ENCODE measurements around the gene TVP23A. TPM values are rescaled to one million over a fixed set of nuclear protein-coding genes. Genes with fewer than 3 reads are reported as not detected.

Gene TVP23A
- total RNA-seq, 1 donor: not detected

- Histone ChIP-seq H3K27ac (ENCODE audit: low read depth, low read length) (no peak overlapping the region), H2AFZ (ENCODE audit: low read length) (no peak overlapping the region), H3K36me3 (ENCODE audit: insufficient read depth, low read length) (no peaks in the 10 kb centered on the region), H3K27me3 (ENCODE audit: insufficient read depth, low read length) (no peaks in the 10 kb centered on the region), H4K20me1 (ENCODE audit: insufficient read depth, low read length) (no peaks in the 10 kb centered on the region), H3K4me2 (ENCODE audit: insufficient read depth, low read length) (no peak overlapping the region), H3K4me1 (ENCODE audit: insufficient read depth, low read length) (peaks cover 23% of the 10 kb centered on the region), H3K79me2 (ENCODE audit: insufficient read depth, low read length) (no peaks in the 10 kb centered on the region), H3K4me3 (ENCODE audit: insufficient read depth, low read length) (no peak overlapping the region), H3K9me3 (ENCODE audit: low read depth, low read length) (no peaks in the 10 kb centered on the region)
- TF ChIP-seq, protein P1, sequence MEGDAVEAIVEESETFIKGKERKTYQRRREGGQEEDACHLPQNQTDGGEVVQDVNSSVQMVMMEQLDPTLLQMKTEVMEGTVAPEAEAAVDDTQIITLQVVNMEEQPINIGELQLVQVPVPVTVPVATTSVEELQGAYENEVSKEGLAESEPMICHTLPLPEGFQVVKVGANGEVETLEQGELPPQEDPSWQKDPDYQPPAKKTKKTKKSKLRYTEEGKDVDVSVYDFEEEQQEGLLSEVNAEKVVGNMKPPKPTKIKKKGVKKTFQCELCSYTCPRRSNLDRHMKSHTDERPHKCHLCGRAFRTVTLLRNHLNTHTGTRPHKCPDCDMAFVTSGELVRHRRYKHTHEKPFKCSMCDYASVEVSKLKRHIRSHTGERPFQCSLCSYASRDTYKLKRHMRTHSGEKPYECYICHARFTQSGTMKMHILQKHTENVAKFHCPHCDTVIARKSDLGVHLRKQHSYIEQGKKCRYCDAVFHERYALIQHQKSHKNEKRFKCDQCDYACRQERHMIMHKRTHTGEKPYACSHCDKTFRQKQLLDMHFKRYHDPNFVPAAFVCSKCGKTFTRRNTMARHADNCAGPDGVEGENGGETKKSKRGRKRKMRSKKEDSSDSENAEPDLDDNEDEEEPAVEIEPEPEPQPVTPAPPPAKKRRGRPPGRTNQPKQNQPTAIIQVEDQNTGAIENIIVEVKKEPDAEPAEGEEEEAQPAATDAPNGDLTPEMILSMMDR (IDR thresholded peaks at IDR 0.05; ENCODE audit: extremely low read depth, low read depth, low read length): no peak
- no peak for DNase-seq (ENCODE audit: insufficient read length, low spot score, missing footprints)
These were observed 47.7 kb upstream of the TVP23A start for GRCh38 chr16:10865991-10866966.

GRCh38 chr16:10862438-10862837 is 43.8 kb upstream of the TVP23A start:
- Histone ChIP-seq H3K4me3 (ENCODE audit: insufficient read depth, low read length) (no peak overlapping the region), H3K79me2 (ENCODE audit: insufficient read depth, low read length) (no peaks in the 10 kb centered on the region), H3K9me3 (ENCODE audit: low read depth, low read length) (no peaks in the 10 kb centered on the region), H3K4me2 (ENCODE audit: insufficient read depth, low read length) (no peak overlapping the region), H3K27me3 (ENCODE audit: insufficient read depth, low read length) (no peaks in the 10 kb centered on the region), H4K20me1 (ENCODE audit: insufficient read depth, low read length) (no peaks in the 10 kb centered on the region), H2AFZ (ENCODE audit: low read length) (no peak overlapping the region), H3K4me1 (ENCODE audit: insufficient read depth, low read length) (peaks cover 12% of the 10 kb centered on the region), H3K27ac (ENCODE audit: low read depth, low read length) (no peak overlapping the region), H3K36me3 (ENCODE audit: insufficient read depth, low read length) (no peaks in the 10 kb centered on the region)
- TF ChIP-seq, protein P1 (IDR thresholded peaks at IDR 0.05; ENCODE audit: extremely low read depth, low read depth, low read length): no peak
- DNase-seq (ENCODE audit: insufficient read length, low spot score, missing footprints): peak; percentile 61

GRCh38 chr16:10859658-10860057 is 41.1 kb upstream of the TVP23A start:
- Histone ChIP-seq H3K36me3 (ENCODE audit: insufficient read depth, low read length) (no peaks in the 10 kb centered on the region), H3K27me3 (ENCODE audit: insufficient read depth, low read length) (no peaks in the 10 kb centered on the region), H3K27ac (ENCODE audit: low read depth, low read length) (no peak overlapping the region), H3K79me2 (ENCODE audit: insufficient read depth, low read length) (no peaks in the 10 kb centered on the region), H2AFZ (ENCODE audit: low read length) (no peak overlapping the region), H3K4me1 (ENCODE audit: insufficient read depth, low read length) (peaks cover 12% of the 10 kb centered on the region), H3K9me3 (ENCODE audit: low read depth, low read length) (no peaks in the 10 kb centered on the region), H3K4me3 (ENCODE audit: insufficient read depth, low read length) (no peak overlapping the region), H3K4me2 (ENCODE audit: insufficient read depth, low read length) (no peak overlapping the region), H4K20me1 (ENCODE audit: insufficient read depth, low read length) (no peaks in the 10 kb centered on the region)
- TF ChIP-seq, protein P1 (IDR thresholded peaks at IDR 0.05; ENCODE audit: extremely low read depth, low read depth, low read length): no peak
- no peak for DNase-seq (ENCODE audit: insufficient read length, low spot score, missing footprints)

- Histone ChIP-seq H3K27me3 (ENCODE audit: insufficient read depth, low read length) (no peaks in the 10 kb centered on the region), H3K36me3 (ENCODE audit: insufficient read depth, low read length) (no peaks in the 10 kb centered on the region), H4K20me1 (ENCODE audit: insufficient read depth, low read length) (no peaks in the 10 kb centered on the region), H2AFZ (ENCODE audit: low read length) (no peak overlapping the region), H3K4me2 (ENCODE audit: insufficient read depth, low read length) (no peak overlapping the region), H3K27ac (ENCODE audit: low read depth, low read length) (no peak overlapping the region), H3K4me1 (ENCODE audit: insufficient read depth, low read length) (peaks cover 12% of the 10 kb centered on the region), H3K9me3 (ENCODE audit: low read depth, low read length) (no peaks in the 10 kb centered on the region), H3K79me2 (ENCODE audit: insufficient read depth, low read length) (no peaks in the 10 kb centered on the region), H3K4me3 (ENCODE audit: insufficient read depth, low read length) (no peak overlapping the region)
- DNase-seq (ENCODE audit: insufficient read length, low spot score, missing footprints): no peak
- TF ChIP-seq, protein P1 (IDR thresholded peaks at IDR 0.05; ENCODE audit: extremely low read depth, low read depth, low read length): no peak
These were observed 40.4 kb upstream of the TVP23A start for GRCh38 chr16:10859020-10859419.

Data from osteoblast (primary cell).